ENCODE measurements around the gene ORM2. TPM values are rescaled to one million over a fixed set of nuclear protein-coding genes. Genes with fewer than 3 reads are reported as not detected.

The ORM2 gene
- total and polyA plus RNA-seq, 9 of the 15 experiments (the other 6 are each of a cell fraction or from before 2014, with no cell fraction given), result 0.98 TPM; not detected in 8

DNA sequence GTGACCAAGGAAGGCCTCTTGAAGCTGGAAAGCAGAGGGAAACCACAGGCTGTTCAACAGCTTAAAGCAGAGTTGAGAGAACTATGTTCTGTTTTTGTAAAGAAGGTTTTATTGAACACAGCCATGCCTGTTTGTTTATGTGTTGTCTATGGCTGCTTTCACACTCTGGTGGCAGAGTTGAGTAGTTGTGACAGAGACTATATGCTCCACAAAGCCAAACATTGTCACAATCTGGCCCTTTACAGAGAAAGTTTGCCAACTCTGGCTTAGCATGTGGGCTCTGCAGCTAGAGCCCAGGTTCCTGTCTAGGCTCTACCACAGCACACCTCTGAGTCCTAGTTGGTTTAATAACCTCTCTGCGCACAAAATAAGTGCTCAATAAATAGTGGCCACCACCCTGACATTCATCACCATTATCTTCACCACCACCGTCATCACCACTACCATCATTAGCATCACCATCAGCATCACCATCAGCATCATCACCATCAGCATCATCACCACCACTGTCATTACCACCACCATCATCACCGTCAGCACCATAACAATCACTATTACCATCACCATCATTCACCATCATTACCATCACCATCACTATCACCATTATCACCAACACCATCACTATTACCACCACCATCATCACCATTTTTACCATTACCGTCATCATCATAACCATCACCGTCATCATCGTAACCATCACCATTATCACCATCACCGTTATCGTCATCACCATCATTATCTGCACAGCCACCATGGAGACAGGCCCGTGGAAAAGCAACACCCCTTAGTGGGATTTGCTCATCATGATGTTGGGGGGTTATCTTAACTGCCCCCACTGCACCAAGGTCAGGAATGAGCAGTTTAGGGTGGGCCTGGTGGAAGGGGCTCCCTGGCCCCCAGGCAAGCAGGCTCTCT is 39.8 kb downstream of the ORM2 start (continued):
- TF ChIP-seq HBP1 (CRISPR knock-in tag; IDR thresholded peaks at IDR 0.05) (peak; percentile 93), ELF4 (CRISPR knock-in tag; IDR thresholded peaks at IDR 0.05) (peak; percentile 79; the same call in 1 of the 2 replicates), LARP7 (IDR thresholded peaks at IDR 0.05) (0 out of 2 replicates have a peak, but pooled peaks have one; percentile 62)

- Histone ChIP-seq H3K9me3 (replicated peaks; ENCODE audit: control insufficient read depth, insufficient read depth, low read depth, low read length) (no peaks in the 10 kb centered on the region), H4K20me1 (replicated peaks; ENCODE audit: control insufficient read depth, insufficient read depth, low read length) (no peaks in the 10 kb centered on the region; the same call in 1 of the 2 replicates), H2AFZ (ENCODE audit: low read depth, low read length) (no peak overlapping the region), H3K4me2 (ENCODE audit: insufficient read depth, low read length) (no peak overlapping the region), H3K9me1 (ENCODE audit: control insufficient read depth, insufficient read depth, low read length) (no peaks in the 10 kb centered on the region), H3K36me3 (ENCODE audit: control insufficient read depth, insufficient read depth, low read length) (no peaks in the 10 kb centered on the region), H3K9ac (ENCODE audit: insufficient read depth in 1 of 2, low read depth in 2 of 2, low read length in 2 of 2) (no peak overlapping the region), H3K27me3 (ENCODE audit: control insufficient read depth in 2 of 2, insufficient read depth in 2 of 2, low read length in 2 of 2) (no peaks in the 10 kb centered on the region), H3K27ac (ENCODE audit: extremely low read depth, low read depth, low read length) (no peak overlapping the region), H3K4me3 (no peak overlapping the region), H3K4me1 (replicated peaks in 1 of 2; ENCODE audit: control insufficient read depth in 2 of 2, insufficient read depth in 2 of 2, low read length in 2 of 2) (peaks cover 0 to 17% of the 10 kb centered on the region in 2 experiments; a peak in 2 of 5 replicates), H3K79me2 (ENCODE audit: control insufficient read depth, insufficient read depth, low read length) (no peaks in the 10 kb centered on the region)
- 85% methylated on average over 4 of the region's 6 CpGs for WGBS (ENCODE audit: insufficient coverage, low coverage, missing lambda C conversion rate)
- intact Hi-C loops (cut with micrococcal nuclease) (no loop called here), in situ Hi-C loops (cut with MboI) (no loop called here)
- DNase-seq (ENCODE audit: extremely low read depth in 1 of 4, low spot score in 3 of 4) (no peak), FAIRE-seq (no peak), ATAC-seq (no peak)
- BruUV-seq (replicated peaks), result no TSS peak
- TF ChIP-seq NFATC3 (IDR thresholded peaks at IDR 0.05), result no peak
- TF ChIP-seq HMG20B (CRISPR knock-in tag; IDR thresholded peaks at IDR 0.05), result no peak
- TF ChIP-seq ZC3H11A (IDR thresholded peaks at IDR 0.05; ENCODE audit: low read depth, low read length), result no peak
- TF ChIP-seq BHLHE40 (IDR thresholded peaks at IDR 0.05; ENCODE audit: low read length), result no peak
- POLR2A ChIA-PET, result interaction anchor here (0.6 to 1.0 kb wide), 2 partner anchors 13 to 143 kb away, joined by 3 to 4 read pairs; no protein-coding TSS in a partner anchor
- CTCF ChIA-PET (ENCODE audit: low intra/inter-chr PET ratio), result no interaction called here
Measured at GRCh38 chr9:114370251-114370967, 40.7 kb downstream of the ORM2 start.

Data from K562 (cell line).